H1 (cell line): Measurements from ENCODE around the gene HMGN1. TPM values are rescaled to one million over a fixed set of nuclear protein-coding genes. Genes with fewer than 3 reads are reported as not detected.

Source experiments
- BACH1 ChIP-seq: IDR thresholded peaks from 2 replicates; pipeline ENCODE4 v1.6.1; 2012; ENCODE audit warnings: low read length, improper control_type of control experiment
- CEBPB ChIP-seq: IDR thresholded peaks from 2 replicates; pipeline ENCODE4 v1.6.1; 2012; ENCODE audit warnings: low read depth, low read length
- CTBP2 ChIP-seq: IDR thresholded peaks from 2 replicates; pipeline ENCODE4 v1.7.0; 2011; ENCODE audit warnings: borderline replicate concordance, mild to moderate bottlenecking, moderate library complexity, mixed read lengths, low read length; ENCODE audit not compliant: insufficient read depth, insufficient read length
- EGR1 ChIP-seq: IDR thresholded peaks from 2 replicates; pipeline ENCODE4 v1.6.1; 2011; ENCODE audit warnings: low read depth, low read length, borderline replicate concordance
- FOSL1 ChIP-seq: IDR thresholded peaks from 2 replicates; pipeline ENCODE4 v1.6.1; 2011; ENCODE audit warnings: mild to moderate bottlenecking, low read depth, low read length, moderate library complexity; ENCODE audit not compliant: insufficient read depth
- GTF2F1 ChIP-seq: IDR thresholded peaks from 2 replicates; pipeline ENCODE4 v1.6.1; 2012; ENCODE audit warnings: low read depth, low read length, improper control_type of control experiment, borderline replicate concordance
- JUND ChIP-seq: IDR thresholded peaks from 2 replicates; pipeline ENCODE4 v1.6.1; 2011; ENCODE audit warnings: mild to moderate bottlenecking, improper control_type of control experiment, low read length
- KDM4A ChIP-seq: IDR thresholded peaks from one replicate; pipeline ENCODE4 v1.7.1; 2012; ENCODE audit warnings: low read depth, mild to moderate bottlenecking, moderate library complexity, low read length, inconsistent platforms; ENCODE audit not compliant: severe bottlenecking
- MAFK ChIP-seq: IDR thresholded peaks from 2 replicates; pipeline ENCODE4 v1.6.1; 2012; ENCODE audit warnings: low read depth, mild to moderate bottlenecking, improper control_type of control experiment, low read length
- NANOG ChIP-seq: IDR thresholded peaks from 2 replicates; pipeline ENCODE4 v1.6.1; 2011; ENCODE audit warnings: low read length, low read depth, mild to moderate bottlenecking, inconsistent platforms; ENCODE audit not compliant: insufficient read depth, poor library complexity, severe bottlenecking
- RAD21 ChIP-seq, 2 experiments: IDR thresholded peaks in 1 of 2; conservative IDR thresholded peaks in 1 of 2; 2 replicates each; pipeline ENCODE4 v1.6.1; 2011; ENCODE audit warnings: low read depth in 2 of 2, low read length in 2 of 2, improper control_type of control experiment in 1 of 2, inconsistent platforms in 1 of 2, mild to moderate bottlenecking in 1 of 2, moderate library complexity in 1 of 2
- RFX5 ChIP-seq: IDR thresholded peaks from 2 replicates; pipeline ENCODE4 v1.6.1; 2011; ENCODE audit warnings: low read depth, low read length, improper control_type of control experiment, borderline replicate concordance
- RNF2 ChIP-seq: fragments of 200-900, 300-1000 bp; sonication (generic); IDR thresholded peaks from 2 replicates; pipeline ENCODE4 v1.7.1; 2016; ENCODE audit warnings: borderline replicate concordance, low read depth, mild to moderate bottlenecking, antibody characterized with exemption, low read length; ENCODE audit not compliant: poor library complexity, severe bottlenecking; ENCODE audit errors: missing control alignments
- SAP30 ChIP-seq: fragments of 300-600 bp; sonication (generic); IDR thresholded peaks from 2 replicates; pipeline ENCODE4 v1.7.1; 2012; ENCODE audit warnings: low read length, moderate library complexity, mild to moderate bottlenecking, inconsistent platforms; ENCODE audit not compliant: insufficient read depth, insufficient replicate concordance
- SIN3A ChIP-seq, 2 experiments: IDR thresholded peaks in 1 of 2; conservative IDR thresholded peaks in 1 of 2; 2 replicates each; pipeline ENCODE4 v1.6.1; 2011 to 2012; ENCODE audit warnings: low read length in 2 of 2, improper control_type of control experiment in 1 of 2, low read depth in 1 of 2, mild to moderate bottlenecking in 1 of 2
- SP1 ChIP-seq: IDR thresholded peaks from 2 replicates; pipeline ENCODE4 v1.6.1; 2011; ENCODE audit warnings: low read depth, low read length
- SP4 ChIP-seq: IDR thresholded peaks from 2 replicates; pipeline ENCODE4 v1.6.1; 2012; ENCODE audit warnings: low read length, inconsistent platforms
- SRF ChIP-seq: IDR thresholded peaks from 2 replicates; pipeline ENCODE4 v1.6.1; 2011; ENCODE audit warnings: mild to moderate bottlenecking, low read depth, low read length, moderate library complexity
- TAF7 ChIP-seq: optimal IDR thresholded peaks from 2 replicates; pipeline ENCODE3; 2011; ENCODE audit warnings: low read depth, mild to moderate bottlenecking, inconsistent platforms, low read length, moderate library complexity, borderline replicate concordance
- polyA plus RNA-seq, 7 experiments: library from polyadenylated mRNA; depleted of rRNA in 3 of 7; stranded (reverse) in 5 of 7; unstranded in 2 of 7; fragments of >200 nt in 5 of 7; fragments of 200-250 nt in 2 of 7; gene quantifications; 1 replicate in 5 of 7; 2 replicates in 1 of 7; 4 replicates in 1 of 7; pipeline versions ENCODE4 v1.2.1 to v1.2.3, GENCODE V29; 2011 to 2013; ENCODE audit warnings: missing spikeins in 2 of 7, mixed read lengths in 2 of 7
- total RNA-seq: library from RNA; stranded (reverse); fragmentation: NEBNext Ultra II Directional; extraction: Animal tissue kit (Norgen Biotek cat#: 25700); gene quantifications from 2 replicates; pipeline ENCODE4 v1.2.1, GENCODE V29; 2021
- TF ChIP-seq, protein P1 (sequence below), 3 experiments: IDR thresholded peaks; 1 replicate in 2 of 3; 2 replicates in 1 of 3; pipeline versions ENCODE4 v1.5.1 to v1.6.1; 2011; ENCODE audit warnings: low read length in 3 of 3, mild to moderate bottlenecking in 3 of 3, inconsistent platforms in 2 of 3, low read depth in 1 of 3, moderate library complexity in 1 of 3; ENCODE audit not compliant: insufficient read depth in 1 of 3; ENCODE audit errors: control extremely low read depth in 1 of 3

The HMGN1 gene
- total and polyA plus RNA-seq, 2 of the 8 experiments (the other 6 are each of a cell fraction or from before 2014, with no cell fraction given) = 279 to 505 TPM

DNA sequence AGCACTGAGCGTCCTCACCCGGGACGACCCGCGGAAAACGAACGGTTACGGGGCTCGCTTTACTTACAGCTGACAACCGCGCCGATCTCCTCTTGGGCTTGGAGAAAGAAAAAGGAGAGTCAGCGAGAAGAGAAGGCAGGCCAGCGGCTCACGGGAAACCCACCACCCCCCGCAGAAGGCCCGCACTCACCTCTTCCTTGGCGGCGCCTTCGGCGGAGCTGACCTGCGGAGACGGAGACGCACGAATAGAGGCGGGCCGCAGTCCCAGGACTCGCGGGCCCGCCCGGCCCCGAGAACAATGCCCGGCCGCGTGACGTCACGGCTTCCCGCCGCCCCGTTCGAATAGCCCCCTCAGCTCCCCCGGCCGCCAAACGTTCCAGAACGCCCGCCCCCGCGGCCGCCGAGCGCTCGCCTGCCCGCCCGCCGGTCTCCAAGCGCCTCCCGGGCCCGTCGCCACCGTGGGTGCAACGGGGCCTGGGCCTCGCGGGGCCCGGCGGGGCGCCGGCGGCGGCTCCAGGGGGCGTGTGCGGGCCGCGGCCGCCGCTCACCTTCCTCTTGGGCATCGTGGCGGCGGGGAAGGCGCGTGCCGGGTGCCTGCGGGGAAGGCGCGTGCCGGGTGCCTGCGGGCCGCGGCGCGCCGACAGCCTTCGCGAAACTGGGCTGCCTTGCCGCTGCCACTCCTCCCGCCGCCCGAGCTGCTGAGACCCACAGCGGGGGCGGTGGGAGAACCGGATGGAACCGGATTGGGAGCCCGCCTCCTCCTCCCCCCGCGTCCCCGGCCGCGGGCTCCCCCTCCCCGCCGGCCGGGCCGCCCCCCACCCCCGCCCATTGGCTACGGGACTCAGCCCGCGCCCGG lies at the start of gene HMGN1 (continued):
- TF ChIP-seq, protein P1, sequence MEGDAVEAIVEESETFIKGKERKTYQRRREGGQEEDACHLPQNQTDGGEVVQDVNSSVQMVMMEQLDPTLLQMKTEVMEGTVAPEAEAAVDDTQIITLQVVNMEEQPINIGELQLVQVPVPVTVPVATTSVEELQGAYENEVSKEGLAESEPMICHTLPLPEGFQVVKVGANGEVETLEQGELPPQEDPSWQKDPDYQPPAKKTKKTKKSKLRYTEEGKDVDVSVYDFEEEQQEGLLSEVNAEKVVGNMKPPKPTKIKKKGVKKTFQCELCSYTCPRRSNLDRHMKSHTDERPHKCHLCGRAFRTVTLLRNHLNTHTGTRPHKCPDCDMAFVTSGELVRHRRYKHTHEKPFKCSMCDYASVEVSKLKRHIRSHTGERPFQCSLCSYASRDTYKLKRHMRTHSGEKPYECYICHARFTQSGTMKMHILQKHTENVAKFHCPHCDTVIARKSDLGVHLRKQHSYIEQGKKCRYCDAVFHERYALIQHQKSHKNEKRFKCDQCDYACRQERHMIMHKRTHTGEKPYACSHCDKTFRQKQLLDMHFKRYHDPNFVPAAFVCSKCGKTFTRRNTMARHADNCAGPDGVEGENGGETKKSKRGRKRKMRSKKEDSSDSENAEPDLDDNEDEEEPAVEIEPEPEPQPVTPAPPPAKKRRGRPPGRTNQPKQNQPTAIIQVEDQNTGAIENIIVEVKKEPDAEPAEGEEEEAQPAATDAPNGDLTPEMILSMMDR (IDR thresholded peaks at IDR 0.05; ENCODE audit: control extremely low read depth in 1 of 3, insufficient read depth in 1 of 3, low read depth in 1 of 3, low read length in 3 of 3) = no peak
- TF ChIP-seq JUND = no peak
- no peak for TF ChIP-seq CEBPB
- TF ChIP-seq TAF7 = peak; percentile 70
- no peak; a peak in 2 of 4 replicates for TF ChIP-seq SIN3A (conservative IDR thresholded peaks at IDR 0.05 in 1 of 2, IDR thresholded peaks at IDR 0.05 in 1 of 2; ENCODE audit: low read depth in 1 of 2, low read length in 2 of 2)
- peak; percentile 82; the same call in 1 of the 2 replicates for TF ChIP-seq EGR1
- no peak for TF ChIP-seq CTBP2
- no peak for TF ChIP-seq SP1
- TF ChIP-seq GTF2F1 = no peak
- TF ChIP-seq RFX5 = no peak
- TF ChIP-seq RNF2 = no peak
- TF ChIP-seq SAP30 = peak; percentile 22
- no peak for TF ChIP-seq RAD21 (IDR thresholded peaks at IDR 0.05 in 1 of 2, conservative IDR thresholded peaks at IDR 0.05 in 1 of 2; ENCODE audit: low read depth in 2 of 2, low read length in 2 of 2)
- no peak for TF ChIP-seq SP4
- no peak for TF ChIP-seq KDM4A
- TF ChIP-seq BACH1 = 0 out of 2 replicates have a peak, but pooled peaks have one; percentile 5
- TF ChIP-seq SRF = no peak
- TF ChIP-seq NANOG = no peak
- no peak for TF ChIP-seq MAFK
- no peak for TF ChIP-seq FOSL1
